IPS DF 6.9 (cell line): ENCODE data around the gene ADAMTS4.

Experiments used
- DNase-seq: peaks from one replicate; pipeline ENCODE4 v3.0.0-alpha.2; 2013; ENCODE audit warnings: low read depth, low spot score
- H3K27ac ChIP-seq: one replicate; pipeline ENCODE4 v1.5.1; 2013; ENCODE audit warnings: low read length, control low read depth
- H3K27me3 ChIP-seq: 2 replicates; pipeline ENCODE4 v1.6.1; 2013; ENCODE audit warnings: mild to moderate bottlenecking, low read length; ENCODE audit not compliant: control insufficient read depth, insufficient read depth
- H3K36me3 ChIP-seq: 2 replicates; pipeline ENCODE4 v1.6.1; 2013; ENCODE audit warnings: low read length; ENCODE audit not compliant: control insufficient read depth, insufficient read depth
- H3K4me1 ChIP-seq: 2 replicates; pipeline ENCODE4 v1.6.1; 2013; ENCODE audit warnings: low read length; ENCODE audit not compliant: control insufficient read depth, insufficient read depth
- H3K4me3 ChIP-seq: 2 replicates; pipeline ENCODE4 v1.5.1; 2013; ENCODE audit warnings: mild to moderate bottlenecking, low read length
- H3K9me3 ChIP-seq: 2 replicates; pipeline ENCODE4 v1.6.1; 2013; ENCODE audit warnings: low read length, inconsistent platforms; ENCODE audit not compliant: control insufficient read depth, insufficient read depth
- WGBS: extraction: QIAGEN DNeasy Blood & Tissue Kit; methylation state at CpG from one replicate; pipeline ENCODE4 v1.1.7; 2013; ENCODE audit warnings: mixed read lengths, missing lambda C conversion rate; ENCODE audit not compliant: insufficient read length, insufficient coverage; 5-methylcytosine and 5-hydroxymethylcytosine counted together

ADAMTS4 gene

DNA sequence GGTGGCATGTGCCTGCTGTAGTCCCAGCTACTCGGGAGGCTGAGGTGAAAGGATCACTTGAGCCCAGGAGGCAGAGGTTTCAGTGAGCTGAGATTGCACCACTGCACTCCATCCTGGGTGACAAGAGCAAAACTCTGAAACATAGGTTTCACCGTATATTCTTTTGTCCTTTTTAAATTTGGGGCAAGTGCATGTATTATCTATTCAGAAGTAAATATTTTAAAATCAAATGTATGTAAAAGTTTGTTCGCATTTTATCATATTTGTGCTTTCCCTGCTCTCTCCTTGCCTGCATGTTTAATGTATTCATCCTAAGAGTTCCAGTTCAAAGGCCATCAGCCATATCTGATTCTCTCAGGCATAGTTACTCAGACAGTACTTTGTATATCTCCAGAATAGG, 53.0 kb downstream of the ADAMTS4 start:
- Histone ChIP-seq H3K9me3 (no peaks in the 10 kb centered on the region), H3K36me3 (no peaks in the 10 kb centered on the region), H3K4me1 (no peaks in the 10 kb centered on the region; the same call in 1 of the 2 replicates), H3K4me3 (no peak overlapping the region), H3K27me3 (no peaks in the 10 kb centered on the region), H3K27ac (no peak overlapping the region)
- no CpG with 5 or more reads among the region's 3 CpGs for WGBS
- no peak for DNase-seq

DNA sequence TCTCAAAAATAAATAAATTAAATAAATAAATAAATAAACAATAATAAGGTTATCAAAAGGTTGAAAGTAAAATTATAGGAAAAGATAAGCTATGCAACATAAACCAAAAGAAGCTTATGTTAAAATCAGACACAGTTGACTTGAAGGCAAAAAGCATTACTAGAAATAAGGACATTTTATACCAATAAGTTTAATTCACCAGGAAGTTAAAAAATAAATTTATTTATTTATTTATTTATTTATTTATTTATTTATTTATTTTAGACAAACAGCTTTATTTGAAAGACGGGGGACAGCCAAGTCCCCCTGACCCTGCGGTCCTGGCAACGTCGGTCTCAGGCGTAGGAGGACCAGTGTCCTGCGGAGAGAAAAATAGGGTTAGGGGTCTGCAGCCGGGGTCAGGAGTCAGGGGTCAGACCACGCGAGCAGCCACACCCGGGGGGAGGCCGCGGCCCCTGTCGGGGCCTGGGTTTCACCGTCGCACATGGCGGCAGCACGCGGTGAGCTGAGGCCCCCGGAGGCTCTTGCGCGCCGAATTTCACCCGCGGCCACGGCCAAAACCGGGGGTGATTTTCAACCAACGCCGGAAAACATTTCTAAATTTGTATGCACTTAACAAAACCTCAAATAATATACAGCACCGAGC, 58.0 kb downstream of the ADAMTS4 start:
- no peak for DNase-seq
- H3K4me3 ChIP-seq: no peak overlapping the region
- no CpG with 5 or more reads among the region's 29 CpGs for WGBS

DNA sequence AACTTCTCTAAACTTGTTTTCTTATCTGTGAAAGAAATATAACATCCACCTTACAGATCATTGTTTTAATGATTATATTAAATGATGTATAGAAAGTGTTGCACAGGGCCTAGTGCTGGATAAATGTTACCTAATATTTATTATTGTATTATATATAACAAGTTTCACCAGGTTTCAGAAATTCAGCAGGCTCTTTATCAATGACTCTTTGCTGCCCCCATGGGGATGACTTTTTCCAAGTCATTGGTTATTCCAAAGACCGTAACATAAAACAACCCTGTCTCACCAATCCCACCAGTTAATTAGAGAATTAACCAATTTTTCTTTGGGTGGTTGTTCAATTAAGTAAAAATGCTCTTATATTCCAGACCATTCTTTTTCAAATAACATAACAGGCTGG, 59.1 kb downstream of the ADAMTS4 start:
- no peak overlapping the region for H3K27ac ChIP-seq
- H3K27me3 ChIP-seq: no peaks in the 10 kb centered on the region
- H3K9me3 ChIP-seq: no peaks in the 10 kb centered on the region
- no peak overlapping the region for H3K4me3 ChIP-seq
- whole genome bisulfite sequencing: no CpG with 5 or more reads among the region's 1 CpG
- no peaks in the 10 kb centered on the region for H3K36me3 ChIP-seq
- no peak for DNase-seq
- H3K4me1 ChIP-seq: no peaks in the 10 kb centered on the region; the same call in 1 of the 2 replicates

More for the DNA sequence above, 58.0 kb downstream of the ADAMTS4 start:
- H3K9me3 ChIP-seq: no peaks in the 10 kb centered on the region
- no peaks in the 10 kb centered on the region for H3K27me3 ChIP-seq
- H3K4me1 ChIP-seq: no peaks in the 10 kb centered on the region; the same call in 1 of the 2 replicates
- H3K36me3 ChIP-seq: no peaks in the 10 kb centered on the region
- H3K27ac ChIP-seq: no peak overlapping the region

DNA sequence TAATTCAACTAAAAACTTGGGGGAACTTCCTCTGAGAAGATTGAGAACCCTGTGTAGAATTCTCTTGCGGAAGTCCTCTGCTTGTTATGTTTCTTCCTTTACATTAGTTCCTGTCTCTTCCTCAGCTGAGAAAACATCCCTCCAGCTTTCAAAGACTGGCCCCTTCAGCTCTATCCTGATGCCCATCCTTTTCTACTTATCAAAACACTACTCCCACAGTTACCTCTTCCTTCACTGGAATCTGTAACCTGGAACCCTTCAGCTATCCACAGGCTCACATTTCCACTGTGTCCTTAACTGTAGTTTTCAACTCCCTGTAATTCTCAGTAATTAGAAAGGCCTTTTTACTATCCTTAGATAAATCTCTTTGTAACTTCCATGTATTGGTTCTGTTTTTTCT, 60.4 kb downstream of the ADAMTS4 start:
- DNase-seq: no peak
- H3K27ac ChIP-seq: no peak overlapping the region
- H3K4me3 ChIP-seq: no peak overlapping the region
- no peaks in the 10 kb centered on the region; the same call in 1 of the 2 replicates for H3K4me1 ChIP-seq
- no peaks in the 10 kb centered on the region for H3K36me3 ChIP-seq
- no peaks in the 10 kb centered on the region for H3K9me3 ChIP-seq
- no peaks in the 10 kb centered on the region for H3K27me3 ChIP-seq
- WGBS: no CpG with 5 or more reads among the region's 1 CpG

DNA sequence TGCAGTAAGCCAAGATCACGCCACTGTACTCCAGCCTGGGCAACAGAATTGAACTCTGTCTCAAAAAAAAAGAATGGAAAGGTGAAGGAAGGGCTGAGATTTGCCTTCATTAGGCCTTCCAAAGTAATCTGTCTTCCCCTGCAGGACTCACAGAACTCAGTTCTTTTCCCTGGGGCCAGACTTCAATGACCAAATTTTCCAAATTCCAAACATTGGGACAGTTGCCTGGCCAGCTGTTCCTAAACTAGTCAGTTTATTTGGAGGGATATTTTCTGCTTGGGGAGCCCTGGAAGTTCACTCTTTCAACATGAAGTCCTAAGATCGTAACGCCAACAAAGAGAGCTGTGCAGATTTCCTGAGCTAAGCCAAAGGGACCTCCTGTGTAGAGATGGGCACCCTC, 61.0 kb downstream of the ADAMTS4 start:
- H3K4me3 ChIP-seq: no peak overlapping the region
- no CpG with 5 or more reads among the region's 3 CpGs for WGBS
- no peaks in the 10 kb centered on the region; the same call in 1 of the 2 replicates for H3K4me1 ChIP-seq
- no peaks in the 10 kb centered on the region for H3K9me3 ChIP-seq
- no peaks in the 10 kb centered on the region for H3K27me3 ChIP-seq
- no peak for DNase-seq
- no peaks in the 10 kb centered on the region for H3K36me3 ChIP-seq
- H3K27ac ChIP-seq: no peak overlapping the region
